ENCODE measurements around the gene TFAP2E. TPM values are rescaled to one million over a fixed set of nuclear protein-coding genes. Genes with fewer than 3 reads are reported as not detected.

Gene TFAP2E
- total and polyA plus RNA-seq, 8 donors = 0.37 to 44.3 (median 1.8) TPM; not detected in 3

DNA sequence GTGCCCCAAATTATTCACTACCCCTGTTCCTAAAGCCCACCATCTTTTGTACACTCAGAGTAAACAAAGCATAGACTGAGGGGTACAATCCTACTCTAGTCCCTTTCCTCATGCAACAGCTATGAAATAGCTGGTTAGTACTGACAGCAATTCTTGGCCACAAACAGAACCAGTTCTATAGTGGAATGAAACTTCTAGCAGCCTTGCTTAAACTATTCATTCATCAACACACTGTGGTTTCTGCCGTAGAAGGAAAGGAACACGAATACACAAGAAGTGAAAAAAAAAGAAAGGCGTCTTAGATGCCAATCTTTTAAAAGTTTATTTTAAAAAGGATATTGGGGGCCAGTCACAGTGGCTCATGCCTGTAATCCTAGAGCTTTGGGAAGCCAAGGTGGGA is 58.3 kb downstream of the TFAP2E start:
- Histone ChIP-seq H3K4me1 (peaks cover 8 to 23% (median 10%) of the 10 kb centered on the region in 4 donors), H3K9me3 (no peaks in the 10 kb centered on the region), H3K36me3 (peaks cover 39 to 93% (median 88%) of the 10 kb centered on the region in 4 donors), H3K4me3 (no peak overlapping the region), H3K27ac (no peak overlapping the region), H3K27me3 (no peaks in the 10 kb centered on the region)
- DNase-seq = no peak
- intact Hi-C loops (cut with DNase I; ENCODE audit: low total_unique reads) = no loop called here
- TF ChIP-seq EP300 (IDR thresholded peaks at IDR 0.05) = no peak
- no peak for TF ChIP-seq POLR2AphosphoS5 (IDR thresholded peaks at IDR 0.05)
- no peak for TF ChIP-seq POLR2A (IDR thresholded peaks at IDR 0.05)
- TF ChIP-seq, protein P1, sequence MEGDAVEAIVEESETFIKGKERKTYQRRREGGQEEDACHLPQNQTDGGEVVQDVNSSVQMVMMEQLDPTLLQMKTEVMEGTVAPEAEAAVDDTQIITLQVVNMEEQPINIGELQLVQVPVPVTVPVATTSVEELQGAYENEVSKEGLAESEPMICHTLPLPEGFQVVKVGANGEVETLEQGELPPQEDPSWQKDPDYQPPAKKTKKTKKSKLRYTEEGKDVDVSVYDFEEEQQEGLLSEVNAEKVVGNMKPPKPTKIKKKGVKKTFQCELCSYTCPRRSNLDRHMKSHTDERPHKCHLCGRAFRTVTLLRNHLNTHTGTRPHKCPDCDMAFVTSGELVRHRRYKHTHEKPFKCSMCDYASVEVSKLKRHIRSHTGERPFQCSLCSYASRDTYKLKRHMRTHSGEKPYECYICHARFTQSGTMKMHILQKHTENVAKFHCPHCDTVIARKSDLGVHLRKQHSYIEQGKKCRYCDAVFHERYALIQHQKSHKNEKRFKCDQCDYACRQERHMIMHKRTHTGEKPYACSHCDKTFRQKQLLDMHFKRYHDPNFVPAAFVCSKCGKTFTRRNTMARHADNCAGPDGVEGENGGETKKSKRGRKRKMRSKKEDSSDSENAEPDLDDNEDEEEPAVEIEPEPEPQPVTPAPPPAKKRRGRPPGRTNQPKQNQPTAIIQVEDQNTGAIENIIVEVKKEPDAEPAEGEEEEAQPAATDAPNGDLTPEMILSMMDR (IDR thresholded peaks at IDR 0.05) = no peak
- WGBS, 5 donors = 76 to 88% (median 84%) methylated on average over 3 of the region's 3 CpGs

DNA sequence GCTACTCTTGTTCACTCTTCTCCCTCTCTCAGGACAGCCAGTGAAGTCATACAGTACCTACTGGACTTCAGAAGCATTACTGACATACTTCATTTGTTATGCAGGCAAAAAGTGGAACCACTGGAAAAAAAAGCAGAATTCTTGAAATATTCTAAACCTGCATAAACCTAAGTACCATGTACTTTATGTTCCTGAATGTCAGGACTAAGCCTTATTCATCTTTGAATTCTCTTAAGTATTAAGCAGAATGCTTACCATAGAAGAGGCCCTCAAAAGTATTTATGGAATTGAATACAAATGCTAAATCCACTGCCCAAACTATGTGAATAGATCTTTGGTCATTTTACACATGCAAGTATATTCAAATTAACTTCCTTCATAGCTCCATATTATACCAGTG is 60.4 kb downstream of the TFAP2E start:
- DNase-seq = no peak
- TF ChIP-seq EP300 (IDR thresholded peaks at IDR 0.05) (no peak), POLR2AphosphoS5 (IDR thresholded peaks at IDR 0.05) (no peak), POLR2A (IDR thresholded peaks at IDR 0.05) (no peak)
- TF ChIP-seq, protein P1 (IDR thresholded peaks at IDR 0.05) = no peak
- Histone ChIP-seq H3K27ac (no peak overlapping the region), H3K9me3 (no peaks in the 10 kb centered on the region), H3K4me1 (peaks cover 24 to 38% (median 30%) of the 10 kb centered on the region in 4 donors), H3K4me3 (no peak overlapping the region), H3K36me3 (peaks cover 39 to 76% (median 75%) of the 10 kb centered on the region in 4 donors), H3K27me3 (no peaks in the 10 kb centered on the region)
- intact Hi-C loops (cut with DNase I; ENCODE audit: low total_unique reads) = no loop called here

DNA sequence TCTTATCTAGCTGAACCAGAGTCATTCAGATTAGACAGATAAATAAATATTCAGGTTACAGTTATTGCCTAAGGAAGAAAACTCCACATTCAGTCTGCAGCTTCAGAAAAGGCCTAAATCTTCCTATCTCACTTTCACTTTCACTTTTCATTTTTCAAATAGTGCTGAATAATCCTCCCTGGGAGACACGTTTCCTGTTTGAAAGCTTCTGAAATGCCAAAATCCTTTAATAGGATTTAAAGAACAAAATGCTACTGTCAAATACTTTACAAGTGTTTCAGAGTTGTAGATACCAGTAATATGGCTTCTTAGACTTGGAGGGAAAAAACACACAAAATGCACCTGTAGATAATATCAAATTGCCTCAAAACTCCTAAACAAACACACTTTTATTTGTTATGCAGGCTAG is 64.3 kb downstream of the TFAP2E start:
- no peaks in the 10 kb centered on the region for H3K27me3 ChIP-seq
- H3K27ac ChIP-seq = peak overlapping the region in 4 of 5 donors; percentile 68 to 85 (median 78)
- H3K4me1 ChIP-seq = peaks cover 26 to 48% (median 47%) of the 10 kb centered on the region in 4 donors
- intact Hi-C loops (cut with DNase I; ENCODE audit: low total_unique reads) = no loop called here
- H3K9me3 ChIP-seq = no peaks in the 10 kb centered on the region
- TF ChIP-seq POLR2A (IDR thresholded peaks at IDR 0.05) = no peak
- TF ChIP-seq, protein P1 (IDR thresholded peaks at IDR 0.05) = no peak
- peak in 1 of 3 donors; percentile 9 for TF ChIP-seq POLR2AphosphoS5 (IDR thresholded peaks at IDR 0.05)
- peak in 1 of 2 donors; percentile 59 for DNase-seq
- H3K36me3 ChIP-seq = peaks cover 20 to 38% (median 37%) of the 10 kb centered on the region in 4 donors
- H3K4me3 ChIP-seq = peak overlapping the region; percentile 20 to 34 (median 26)
- 0 to 1% (median 0%) methylated on average over 1 of the region's 1 CpG for WGBS, 5 donors

DNA sequence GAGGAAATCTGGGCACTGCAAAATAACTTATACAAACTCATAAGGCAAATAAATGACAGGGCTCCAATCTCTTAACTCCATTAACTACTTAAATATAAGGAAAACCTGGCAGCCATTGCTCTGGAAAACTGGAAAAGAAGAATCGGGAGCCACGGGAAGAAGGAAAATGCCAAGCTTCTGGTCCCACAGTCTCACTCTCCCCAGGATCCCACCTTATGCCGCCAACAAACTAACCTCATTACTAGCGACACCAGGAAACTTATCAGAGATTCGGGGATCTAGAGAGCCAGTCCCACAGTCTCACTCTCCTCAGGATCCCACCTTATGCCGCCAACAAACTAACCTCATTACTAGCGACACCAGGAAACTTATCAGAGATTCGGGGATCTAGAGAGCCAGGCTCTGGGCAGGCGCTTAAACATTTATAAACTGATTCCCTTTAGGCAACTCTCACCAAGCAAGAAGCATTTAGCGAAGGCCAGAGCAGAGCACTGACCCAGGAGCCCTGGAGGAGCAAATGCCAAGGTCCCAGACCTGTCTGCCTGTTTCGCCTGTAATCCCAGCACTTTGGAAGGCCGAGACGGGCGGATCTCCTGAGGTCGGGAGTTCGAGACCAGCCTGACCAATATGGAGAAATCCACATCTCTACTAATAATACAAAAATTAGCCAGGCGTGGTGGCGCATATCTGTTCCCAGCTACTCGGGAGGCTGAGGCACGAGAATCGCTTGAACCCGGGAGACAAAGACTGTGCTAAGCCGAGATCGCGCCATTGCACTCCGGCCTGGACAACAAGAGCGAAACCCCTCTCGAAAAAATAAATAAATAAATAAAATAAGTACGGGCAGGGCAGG is 67.5 kb downstream of the TFAP2E start:
- DNase-seq = no peak
- H3K27me3 ChIP-seq = peaks cover 0 to 16% (median 0%) of the 10 kb centered on the region in 3 donors
- peak overlapping the region; percentile 86 to 92 (median 92) for H3K27ac ChIP-seq
- intact Hi-C loops (cut with DNase I; ENCODE audit: low total_unique reads) = no loop called here
- no peak for TF ChIP-seq POLR2A (IDR thresholded peaks at IDR 0.05)
- no peak for TF ChIP-seq EP300 (IDR thresholded peaks at IDR 0.05)
- TF ChIP-seq, protein P1 (IDR thresholded peaks at IDR 0.05) = no peak
- TF ChIP-seq POLR2AphosphoS5 (IDR thresholded peaks at IDR 0.05) = no peak
- H3K36me3 ChIP-seq = peaks cover 0 to 6% (median 5%) of the 10 kb centered on the region in 4 donors
- peaks cover 26 to 53% (median 50%) of the 10 kb centered on the region in 4 donors for H3K4me1 ChIP-seq
- peak overlapping the region; percentile 63 to 87 (median 81) for H3K4me3 ChIP-seq
- no peaks in the 10 kb centered on the region for H3K9me3 ChIP-seq
- 13 to 18% (median 18%) methylated on average over 29 of the region's 29 CpGs for WGBS, 5 donors

Measured in stomach (tissue), 9 donors.